ENCODE measurements around the gene TRMT13.

Gene TRMT13

DNA sequence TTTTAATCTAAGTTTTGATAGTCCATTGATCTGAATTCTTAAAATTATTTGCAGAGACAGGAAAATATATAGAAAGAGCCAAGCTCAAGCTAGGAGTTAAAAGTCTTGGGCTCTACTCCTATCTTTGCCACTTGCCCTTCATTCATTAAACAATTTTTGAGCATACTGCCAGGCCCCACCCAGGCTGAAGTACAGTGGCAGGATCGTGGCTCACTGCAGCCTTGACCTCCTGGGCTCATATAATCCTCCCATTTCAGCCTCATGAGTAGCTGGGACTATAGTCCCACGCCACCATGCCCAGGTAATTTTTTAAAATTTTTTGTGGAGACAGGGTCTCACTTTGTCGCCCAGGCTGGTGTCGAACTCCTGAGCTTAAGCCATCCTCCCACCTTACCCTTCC is 8.2 kb downstream of the TRMT13 start:
- no peak overlapping the region for H3K4me3 Mint-ChIP-seq
- H3K27ac Mint-ChIP-seq, result no peak overlapping the region
- H3K4me1 Mint-ChIP-seq, result peaks cover 2% of the 10 kb centered on the region
- H3K9me3 Mint-ChIP-seq, result no peaks in the 10 kb centered on the region
- peaks cover 55% of the 10 kb centered on the region for H3K36me3 Mint-ChIP-seq (ENCODE audit: low read depth)
- DNase-seq (no peak), ATAC-seq (no peak)
- H3K27me3 Mint-ChIP-seq, result no peaks in the 10 kb centered on the region

DNA sequence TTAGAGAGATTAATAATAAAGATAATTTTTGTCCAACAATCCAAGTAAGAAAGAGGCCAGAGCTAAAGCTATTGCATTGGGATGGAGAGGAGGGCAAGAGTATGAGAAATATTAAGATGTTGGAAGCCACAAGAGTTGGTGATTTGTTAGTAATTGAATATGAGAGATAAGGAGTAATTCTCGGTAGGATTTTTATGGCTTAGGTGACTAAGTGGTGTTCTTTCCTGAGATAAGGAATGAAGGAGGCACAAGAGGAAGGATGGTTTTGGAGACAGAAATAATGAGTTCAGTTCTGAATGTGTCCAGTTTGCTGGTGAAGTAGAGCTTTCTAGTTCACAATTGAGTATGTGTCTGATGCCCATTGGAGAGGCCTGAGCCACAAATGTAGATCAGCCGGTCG is 9.4 kb downstream of the TRMT13 start:
- ATAC-seq, result no peak
- peaks cover 57% of the 10 kb centered on the region for H3K36me3 Mint-ChIP-seq (ENCODE audit: low read depth)
- no peak overlapping the region for H3K4me3 Mint-ChIP-seq
- no peaks in the 10 kb centered on the region for H3K9me3 Mint-ChIP-seq
- peaks cover 2% of the 10 kb centered on the region for H3K4me1 Mint-ChIP-seq
- DNase-seq, result no peak
- H3K27me3 Mint-ChIP-seq, result no peaks in the 10 kb centered on the region
- H3K27ac Mint-ChIP-seq, result no peak overlapping the region

DNA sequence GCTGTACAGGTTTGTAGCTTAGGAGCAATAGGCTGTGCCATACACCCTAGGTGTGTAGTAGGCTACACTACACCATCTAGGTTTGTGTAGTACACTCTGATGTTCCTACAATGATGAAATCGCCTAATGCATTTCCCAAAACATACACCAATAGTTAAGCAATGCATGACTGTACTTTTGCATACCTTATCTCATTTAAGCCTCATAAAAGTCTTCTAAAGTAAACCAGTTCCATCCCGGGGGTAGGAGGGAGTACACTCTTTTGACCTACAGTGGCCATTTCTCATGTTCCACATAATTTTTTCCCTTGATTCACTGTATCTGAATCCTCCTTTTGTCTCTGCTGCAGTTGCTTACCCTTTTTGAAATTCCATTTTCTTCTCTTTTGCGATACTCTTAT is 12.2 kb downstream of the TRMT13 start:
- H3K27me3 Mint-ChIP-seq, result no peaks in the 10 kb centered on the region
- DNase-seq, result no peak
- no peak overlapping the region for H3K4me3 Mint-ChIP-seq
- ATAC-seq, result no peak
- H3K27ac Mint-ChIP-seq, result peak overlapping the region; percentile 1
- H3K4me1 Mint-ChIP-seq, result peaks cover 2% of the 10 kb centered on the region
- H3K36me3 Mint-ChIP-seq (ENCODE audit: low read depth), result peaks cover 49% of the 10 kb centered on the region
- no peaks in the 10 kb centered on the region for H3K9me3 Mint-ChIP-seq

DNA sequence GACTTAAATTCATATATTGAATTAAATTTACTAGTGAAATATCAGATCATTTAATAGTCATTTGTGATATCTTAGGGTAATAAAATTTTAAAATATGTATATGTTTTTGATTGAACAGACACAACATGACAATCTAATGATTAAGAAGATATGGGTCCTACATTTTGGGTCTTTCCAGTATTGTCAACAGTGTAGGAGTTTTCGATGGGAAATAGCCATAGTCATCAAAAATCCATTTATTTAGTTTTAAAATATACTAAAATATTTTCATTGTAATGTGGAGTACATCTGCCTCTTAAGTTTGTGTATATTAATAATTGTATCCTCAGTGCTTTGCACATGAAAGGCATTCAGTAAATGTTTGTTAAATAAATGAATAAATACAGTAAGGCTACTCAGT is 14.0 kb downstream of the TRMT13 start:
- H3K4me3 Mint-ChIP-seq, result no peak overlapping the region
- H3K27ac Mint-ChIP-seq, result no peak overlapping the region
- DNase-seq (no peak), ATAC-seq (no peak)
- H3K4me1 Mint-ChIP-seq, result peaks cover 3% of the 10 kb centered on the region
- peaks cover 40% of the 10 kb centered on the region for H3K36me3 Mint-ChIP-seq (ENCODE audit: low read depth)
- no peaks in the 10 kb centered on the region for H3K27me3 Mint-ChIP-seq
- no peaks in the 10 kb centered on the region for H3K9me3 Mint-ChIP-seq

DNA sequence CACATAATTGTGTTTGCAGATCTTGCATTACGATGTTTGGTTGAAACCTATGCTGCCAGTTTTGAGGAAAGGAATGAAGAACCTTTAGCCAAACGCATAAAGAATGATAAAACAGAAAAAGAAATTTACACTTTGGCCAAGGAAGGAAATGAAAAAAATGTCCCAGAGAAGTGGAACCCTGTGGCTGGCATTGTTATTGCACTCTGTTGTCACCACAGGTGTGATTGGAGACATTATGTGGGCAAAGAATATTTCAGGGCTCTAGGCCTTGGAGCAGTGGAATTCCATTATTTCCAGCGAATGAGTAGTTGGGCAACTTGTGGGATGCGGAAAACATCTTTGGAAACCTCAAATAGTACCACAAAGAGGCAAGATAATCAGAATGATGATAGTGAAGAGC is 14.9 kb downstream of the TRMT13 start:
- ATAC-seq (no peak), DNase-seq (no peak)
- no peak overlapping the region for H3K27ac Mint-ChIP-seq
- no peak overlapping the region for H3K4me3 Mint-ChIP-seq
- peaks cover 8% of the 10 kb centered on the region for H3K4me1 Mint-ChIP-seq
- no peaks in the 10 kb centered on the region for H3K27me3 Mint-ChIP-seq
- H3K36me3 Mint-ChIP-seq (ENCODE audit: low read depth), result peaks cover 34% of the 10 kb centered on the region
- H3K9me3 Mint-ChIP-seq, result no peaks in the 10 kb centered on the region

DNA sequence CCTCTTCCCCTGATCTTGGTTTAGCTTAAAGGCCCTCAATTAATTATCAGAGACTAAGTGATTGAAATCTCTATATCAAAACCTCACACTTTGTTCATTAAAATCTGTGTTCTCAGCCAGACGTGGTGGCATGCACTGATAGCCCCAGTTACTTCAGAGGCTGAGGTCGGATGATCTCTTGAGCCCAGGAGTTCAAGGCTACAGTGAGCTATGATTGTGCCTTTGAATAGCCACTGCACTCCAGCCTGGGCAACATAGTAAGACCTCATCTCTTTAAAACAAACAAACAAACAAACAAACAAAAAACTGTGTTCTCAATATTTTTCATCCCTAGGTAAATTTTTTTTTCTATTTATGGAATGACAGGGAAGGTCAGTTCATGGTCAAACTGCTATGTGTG is 18.7 kb downstream of the TRMT13 start:
- Mint-ChIP-seq H3K27me3 (no peaks in the 10 kb centered on the region), H3K27ac (no peak overlapping the region), H3K4me1 (peaks cover 8% of the 10 kb centered on the region), H3K36me3 (ENCODE audit: low read depth) (peaks cover 11% of the 10 kb centered on the region), H3K4me3 (no peak overlapping the region), H3K9me3 (no peaks in the 10 kb centered on the region)
- DNase-seq, result no peak
- ATAC-seq, result no peak

DNA sequence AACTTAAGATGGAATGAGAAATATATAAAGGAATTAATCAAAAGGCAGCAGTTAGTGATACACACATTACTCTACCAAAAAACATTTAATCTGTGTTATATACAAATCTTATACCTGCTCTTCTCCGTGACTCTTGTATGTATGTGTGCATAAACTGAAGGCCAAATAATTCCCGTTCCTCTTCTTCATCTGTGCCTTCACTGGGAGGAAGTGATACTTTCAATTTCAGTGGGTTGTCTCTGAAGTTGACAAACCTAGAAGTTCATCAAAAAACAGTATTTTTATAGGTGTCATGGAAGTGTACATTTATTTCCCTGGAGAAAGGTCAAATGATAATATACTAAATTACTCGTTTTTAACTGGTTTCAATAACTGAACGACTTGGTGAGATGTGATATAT is 19.3 kb downstream of the TRMT13 start:
- Mint-ChIP-seq H3K9me3 (no peaks in the 10 kb centered on the region), H3K27ac (peak overlapping the region; percentile 0), H3K4me3 (no peak overlapping the region), H3K4me1 (peaks cover 8% of the 10 kb centered on the region), H3K27me3 (no peaks in the 10 kb centered on the region), H3K36me3 (ENCODE audit: low read depth) (peaks cover 10% of the 10 kb centered on the region)
- DNase-seq, result no peak
- peak; percentile 49 for ATAC-seq

DNA sequence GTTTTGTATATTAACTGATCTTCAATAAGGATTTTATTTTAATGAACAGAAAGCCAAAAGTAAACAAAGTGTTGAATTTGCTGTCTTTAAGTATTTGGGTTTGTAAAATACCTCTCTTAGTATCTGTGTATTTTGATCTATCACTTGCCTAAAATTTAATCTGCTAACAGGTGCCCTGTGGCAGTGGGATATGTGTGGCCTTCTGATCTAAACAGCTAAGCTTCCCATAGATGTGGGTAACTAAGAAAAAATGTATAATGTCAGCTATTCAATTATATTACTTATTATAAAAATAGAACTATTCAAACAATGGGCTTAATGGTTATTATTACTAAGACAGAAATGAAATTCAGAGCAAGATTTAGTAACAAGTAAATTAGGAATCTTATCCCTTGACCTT is 29.9 kb downstream of the TRMT13 start:
- DNase-seq, result no peak
- Mint-ChIP-seq H3K9me3 (no peaks in the 10 kb centered on the region), H3K27me3 (no peaks in the 10 kb centered on the region), H3K27ac (no peak overlapping the region), H3K36me3 (ENCODE audit: low read depth) (no peaks in the 10 kb centered on the region), H3K4me3 (no peak overlapping the region), H3K4me1 (no peaks in the 10 kb centered on the region)
- ATAC-seq, result no peak

DNA sequence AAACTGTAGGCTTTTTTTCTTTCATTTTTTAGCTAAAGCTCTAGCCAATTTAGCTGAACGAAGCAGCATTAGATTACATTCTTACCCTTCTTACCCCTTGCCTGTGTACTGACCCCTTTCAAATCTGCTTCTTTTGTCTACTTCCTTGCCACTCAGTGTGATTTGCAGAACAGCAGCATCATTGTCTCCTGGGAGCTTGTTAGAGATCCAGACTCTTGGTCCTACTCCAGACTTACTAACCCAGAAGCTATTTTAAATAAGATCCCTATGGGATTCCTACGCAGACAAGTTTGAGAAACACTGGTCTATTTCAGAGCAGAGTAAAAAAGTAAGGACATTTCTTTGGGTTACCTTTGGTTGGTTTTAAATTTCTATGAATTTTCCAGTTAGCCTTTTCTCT is 31.3 kb downstream of the TRMT13 start:
- Mint-ChIP-seq H3K27ac (no peak overlapping the region), H3K4me1 (no peaks in the 10 kb centered on the region), H3K27me3 (no peaks in the 10 kb centered on the region), H3K36me3 (ENCODE audit: low read depth) (no peaks in the 10 kb centered on the region), H3K4me3 (no peak overlapping the region), H3K9me3 (no peaks in the 10 kb centered on the region)
- no peak for DNase-seq
- no peak for ATAC-seq

DNA sequence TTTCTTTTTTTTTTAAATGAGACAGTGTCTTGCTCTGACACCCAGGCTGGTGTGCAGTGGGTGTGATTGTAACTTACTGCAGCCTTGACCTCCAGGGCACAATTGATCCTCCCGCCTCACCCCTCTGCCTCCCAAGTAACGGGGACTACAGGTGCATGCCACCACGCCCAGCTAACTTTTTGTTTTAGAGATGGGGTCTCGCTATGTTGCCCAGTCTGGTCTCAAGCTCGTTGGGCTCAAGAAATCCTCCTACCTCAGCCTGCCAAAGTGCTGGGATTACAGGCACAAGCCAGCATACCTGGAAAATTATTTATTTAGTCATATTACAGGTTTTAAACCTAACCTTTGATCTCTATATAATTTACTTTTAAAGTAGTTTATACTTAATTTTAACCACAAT is 31.7 kb downstream of the TRMT13 start:
- H3K9me3 Mint-ChIP-seq, result no peaks in the 10 kb centered on the region
- ATAC-seq (no peak), DNase-seq (no peak)
- H3K4me1 Mint-ChIP-seq, result no peaks in the 10 kb centered on the region
- H3K27me3 Mint-ChIP-seq, result no peaks in the 10 kb centered on the region
- no peak overlapping the region for H3K27ac Mint-ChIP-seq
- H3K4me3 Mint-ChIP-seq, result no peak overlapping the region
- H3K36me3 Mint-ChIP-seq (ENCODE audit: low read depth), result no peaks in the 10 kb centered on the region

DNA sequence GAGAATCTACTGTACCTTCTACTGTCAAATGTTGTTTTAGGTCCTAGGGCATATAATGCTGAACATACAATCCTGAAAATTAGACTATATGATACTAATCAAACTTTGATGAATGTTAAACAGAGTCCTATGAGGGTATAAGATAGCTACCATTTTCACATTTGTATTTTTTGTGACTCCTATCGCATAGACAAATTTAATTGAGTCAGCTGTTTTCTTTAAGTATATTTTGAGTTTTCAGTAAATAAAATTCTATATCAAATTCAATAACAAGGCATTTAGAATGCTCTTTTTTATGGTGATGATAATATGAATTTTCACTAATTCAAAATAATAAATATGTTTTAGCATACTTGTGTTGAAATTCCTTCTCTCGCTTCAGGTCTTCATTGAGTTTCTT is 35.1 kb downstream of the TRMT13 start:
- H3K4me1 Mint-ChIP-seq, result no peaks in the 10 kb centered on the region
- H3K36me3 Mint-ChIP-seq (ENCODE audit: low read depth), result no peaks in the 10 kb centered on the region
- H3K27ac Mint-ChIP-seq, result no peak overlapping the region
- no peaks in the 10 kb centered on the region for H3K27me3 Mint-ChIP-seq
- DNase-seq (no peak), ATAC-seq (no peak)
- no peak overlapping the region for H3K4me3 Mint-ChIP-seq
- no peaks in the 10 kb centered on the region for H3K9me3 Mint-ChIP-seq

DNA sequence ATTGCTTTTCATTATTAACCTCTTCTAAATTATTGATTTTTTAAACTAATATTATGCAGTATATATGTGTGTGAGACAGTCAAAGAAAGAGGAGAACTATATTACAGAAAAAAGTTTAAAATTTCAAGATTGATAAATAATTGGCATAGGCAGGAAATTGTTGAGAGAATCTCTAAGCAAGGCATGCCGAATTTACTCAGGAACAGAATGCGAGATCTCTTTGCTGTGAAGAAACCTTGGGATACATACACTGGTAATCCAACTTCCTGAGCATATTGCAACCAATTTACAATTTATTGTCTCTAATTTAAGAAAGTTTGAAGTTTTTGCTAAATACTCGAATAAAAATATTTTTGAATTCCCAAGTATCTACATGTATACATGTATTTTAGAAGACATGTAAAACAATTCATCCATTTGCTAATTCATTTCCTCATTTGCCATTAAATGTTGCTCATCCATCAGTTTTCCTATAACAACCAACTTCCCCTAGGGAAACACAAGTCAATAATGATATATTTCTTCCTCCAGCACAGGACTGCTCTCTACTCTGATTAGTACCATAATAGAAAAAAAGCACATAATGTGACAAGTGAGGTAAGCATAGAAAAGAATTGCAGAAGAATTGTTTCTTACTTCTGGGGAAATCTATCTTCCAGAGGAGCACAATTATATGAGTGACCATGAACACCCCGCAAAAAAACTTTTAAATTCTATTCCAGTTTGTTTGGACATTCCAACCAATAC is 44.5 kb downstream of the TRMT13 start:
- Mint-ChIP-seq H3K9me3 (peaks cover 4% of the 10 kb centered on the region), H3K27ac (no peak overlapping the region), H3K27me3 (no peaks in the 10 kb centered on the region), H3K4me1 (no peaks in the 10 kb centered on the region), H3K36me3 (ENCODE audit: low read depth) (no peaks in the 10 kb centered on the region), H3K4me3 (no peak overlapping the region)
- ATAC-seq (no peak), DNase-seq (no peak)

DNA sequence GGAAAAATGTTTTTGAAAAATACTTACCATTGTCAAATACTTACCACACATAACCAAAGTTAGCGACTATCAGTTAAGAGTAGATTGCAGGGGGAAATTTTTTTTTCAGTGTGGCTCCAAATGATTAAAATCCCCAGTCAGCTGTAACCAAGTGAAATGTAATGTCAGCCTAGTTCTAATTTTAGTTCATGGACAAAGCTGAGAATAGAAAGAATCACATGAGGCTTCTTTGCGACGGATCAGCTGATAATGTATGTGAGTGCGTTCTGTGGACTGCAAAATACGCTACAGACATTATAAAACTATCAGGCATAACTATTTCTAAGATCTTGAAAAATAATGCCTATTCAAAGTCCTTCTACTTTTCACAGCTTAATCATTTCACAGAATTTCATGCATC is 45.1 kb downstream of the TRMT13 start, which contains the start of gene LRRC39:
Gene LRRC39, minus strand, starts transcription at position 166 of the 400 bp plus-strand sequence. CDS start 9,740 bp downstream, outside the sequence.
- Mint-ChIP-seq H3K36me3 (ENCODE audit: low read depth) (no peaks in the 10 kb centered on the region), H3K4me1 (no peaks in the 10 kb centered on the region), H3K27me3 (no peaks in the 10 kb centered on the region), H3K9me3 (peaks cover 4% of the 10 kb centered on the region), H3K27ac (no peak within 1 kb of the TSS), H3K4me3 (no peak within 1 kb of the TSS)
- no peak for ATAC-seq
- DNase-seq, result no peak

DNA sequence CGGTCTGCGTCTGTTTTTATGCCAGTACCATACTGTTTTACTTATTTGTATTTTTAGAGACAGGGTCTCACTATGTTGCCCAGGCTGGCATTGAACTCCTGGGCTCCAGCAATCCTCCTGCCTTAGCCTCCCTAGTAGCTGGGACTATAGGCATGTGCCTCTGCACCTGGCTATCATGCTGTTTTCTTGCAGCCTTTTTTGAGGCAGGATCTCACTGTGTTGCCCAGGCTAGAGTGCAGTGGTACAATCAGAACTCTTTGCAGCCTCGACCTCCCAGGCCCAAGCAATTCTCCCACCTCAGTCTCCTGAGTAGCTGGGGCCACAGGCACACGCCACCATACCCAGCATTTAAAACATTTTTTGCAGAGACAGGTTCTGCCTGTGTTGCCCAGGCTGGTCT is 50.4 kb downstream of the TRMT13 start:
- no peak for ATAC-seq
- DNase-seq, result no peak
- Mint-ChIP-seq H3K27ac (no peak overlapping the region), H3K27me3 (no peaks in the 10 kb centered on the region), H3K4me1 (peaks cover 4% of the 10 kb centered on the region), H3K36me3 (ENCODE audit: low read depth) (no peaks in the 10 kb centered on the region), H3K9me3 (peaks cover 4% of the 10 kb centered on the region), H3K4me3 (no peak overlapping the region)

DNA sequence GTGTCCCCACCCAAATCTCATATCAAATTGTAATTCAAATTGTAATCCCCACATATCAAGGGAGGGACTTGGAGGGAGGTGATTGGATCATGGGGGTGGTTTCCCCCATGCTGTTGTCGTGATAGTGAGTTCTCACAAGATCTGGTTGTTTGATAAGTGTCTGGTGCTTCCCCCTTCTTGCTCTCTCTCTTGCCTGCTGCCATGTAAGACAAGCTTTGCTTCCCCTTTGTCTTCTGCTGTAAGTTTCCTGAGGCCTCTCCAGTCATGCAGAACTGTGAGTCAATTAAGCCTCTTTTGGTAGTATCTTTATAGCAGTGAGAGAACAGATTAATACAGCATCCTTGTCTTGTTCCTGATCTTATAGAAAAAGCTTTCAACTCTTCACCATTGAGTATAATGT is 51.6 kb downstream of the TRMT13 start:
- Mint-ChIP-seq H3K4me3 (no peak overlapping the region), H3K9me3 (peaks cover 4% of the 10 kb centered on the region), H3K36me3 (ENCODE audit: low read depth) (no peaks in the 10 kb centered on the region), H3K27ac (no peak overlapping the region), H3K4me1 (peaks cover 4% of the 10 kb centered on the region), H3K27me3 (no peaks in the 10 kb centered on the region)
- no peak for DNase-seq
- ATAC-seq, result no peak

DNA sequence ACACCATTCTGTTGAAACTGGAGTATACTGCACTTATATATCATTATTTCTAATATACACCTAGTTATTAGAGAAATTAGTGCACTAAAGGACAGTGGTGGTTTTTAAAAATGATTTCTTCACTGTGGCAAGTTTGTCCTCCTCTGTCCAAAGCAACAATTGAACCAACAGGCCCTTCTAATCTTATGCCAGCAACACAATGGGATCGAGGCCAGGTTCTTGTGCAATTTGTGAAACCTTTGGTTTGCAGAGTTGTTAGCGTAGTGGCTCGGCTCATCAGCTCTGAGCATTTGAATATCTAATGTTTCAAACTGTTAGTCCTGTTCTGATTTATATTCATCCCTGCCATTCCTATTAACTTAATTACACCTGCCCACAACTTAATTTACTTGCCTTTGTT is 54.9 kb downstream of the TRMT13 start:
- Mint-ChIP-seq H3K9me3 (no peaks in the 10 kb centered on the region), H3K27ac (no peak overlapping the region), H3K27me3 (no peaks in the 10 kb centered on the region), H3K4me3 (no peak overlapping the region), H3K4me1 (peaks cover 4% of the 10 kb centered on the region), H3K36me3 (ENCODE audit: low read depth) (peaks cover 9% of the 10 kb centered on the region)
- no peak for DNase-seq
- ATAC-seq, result no peak
